Loucy (cell line): ENCODE results near the gene WDSUB1.

Experiments
- H2AFZ ChIP-seq: fragments of 200-600 bp; sonication (generic); 2 replicates; pipeline ENCODE4 v1.6.0; 2016; ENCODE audit warnings: antibody characterized with exemption, mild to moderate bottlenecking, low read length, moderate library complexity
- H3F3A ChIP-seq: fragments of 200-600 bp; 2 replicates; pipeline ENCODE4 v1.6.0; 2016; ENCODE audit warnings: antibody characterized with exemption, low read depth, mild to moderate bottlenecking
- H3K27me3 ChIP-seq: fragments of 200-600 bp; sonication (generic); 2 replicates; pipeline ENCODE4 v1.6.1; 2014; ENCODE audit warnings: low read length, mild to moderate bottlenecking; ENCODE audit not compliant: insufficient read depth, poor library complexity, severe bottlenecking
- H3K36me3 ChIP-seq: fragments of 200-600 bp; sonication (generic); 2 replicates; pipeline ENCODE4 v1.6.1; 2016; ENCODE audit warnings: low read length; ENCODE audit not compliant: insufficient read depth
- H3K4me1 ChIP-seq: fragments of 200-600 bp; sonication (generic); 2 replicates; pipeline ENCODE4 v1.5.1; 2014; ENCODE audit warnings: low read length, mild to moderate bottlenecking; ENCODE audit not compliant: insufficient read depth, poor library complexity, severe bottlenecking
- H3K4me2 ChIP-seq: fragments of 200-600 bp; sonication (generic); 2 replicates; pipeline ENCODE4 v1.6.0; 2014; ENCODE audit warnings: antibody characterized with exemption, low read length, low read depth, mild to moderate bottlenecking; ENCODE audit not compliant: poor library complexity, severe bottlenecking
- H3K4me3 ChIP-seq: fragments of 200-600 bp; sonication (generic); 2 replicates; pipeline ENCODE4 v1.5.1; 2014; ENCODE audit warnings: low read length, mild to moderate bottlenecking, mixed read lengths; ENCODE audit not compliant: poor library complexity, severe bottlenecking
- H3K79me2 ChIP-seq: fragments of 200-600 bp; sonication (generic); 2 replicates; pipeline ENCODE4 v1.6.1; 2014; ENCODE audit warnings: low read length; ENCODE audit not compliant: insufficient read depth
- H3K9ac ChIP-seq: fragments of 200-600 bp; sonication (generic); 2 replicates; pipeline ENCODE4 v1.6.0; 2014; ENCODE audit warnings: mild to moderate bottlenecking, low read depth, low read length, moderate library complexity; ENCODE audit not compliant: poor library complexity, severe bottlenecking
- H3K9me2 ChIP-seq: fragments of 200-600 bp; sonication (generic); replicated peaks from 2 replicates; pipeline ENCODE4 v1.6.1; 2016; ENCODE audit warnings: low read depth, low read length, mixed read lengths
- H3K9me3 ChIP-seq: fragments of 200-600 bp; sonication (generic); 2 replicates; pipeline ENCODE4 v1.6.1; 2014; ENCODE audit warnings: mild to moderate bottlenecking, antibody characterized with exemption, low read length, low read depth; ENCODE audit not compliant: insufficient read depth
- H4K20me1 ChIP-seq: fragments of 200-600 bp; sonication (generic); 2 replicates; pipeline ENCODE4 v1.6.0; 2014; ENCODE audit warnings: antibody characterized with exemption, low read length, mild to moderate bottlenecking; ENCODE audit not compliant: insufficient read depth, poor library complexity, severe bottlenecking
- CTCF ChIP-seq: fragments of 200-600 bp; sonication (generic); conservative IDR thresholded peaks from 2 replicates; pipeline ENCODE4 v1.5.1; 2014; ENCODE audit warnings: mild to moderate bottlenecking, antibody characterized with exemption, low read length
- EZH2phosphoT487 ChIP-seq: fragments of 200-600 bp; IDR thresholded peaks from 2 replicates; pipeline ENCODE4 v1.6.1; 2018; ENCODE audit warnings: antibody characterized with exemption, mild to moderate bottlenecking, moderate library complexity, borderline replicate concordance

The WDSUB1 gene

DNA sequence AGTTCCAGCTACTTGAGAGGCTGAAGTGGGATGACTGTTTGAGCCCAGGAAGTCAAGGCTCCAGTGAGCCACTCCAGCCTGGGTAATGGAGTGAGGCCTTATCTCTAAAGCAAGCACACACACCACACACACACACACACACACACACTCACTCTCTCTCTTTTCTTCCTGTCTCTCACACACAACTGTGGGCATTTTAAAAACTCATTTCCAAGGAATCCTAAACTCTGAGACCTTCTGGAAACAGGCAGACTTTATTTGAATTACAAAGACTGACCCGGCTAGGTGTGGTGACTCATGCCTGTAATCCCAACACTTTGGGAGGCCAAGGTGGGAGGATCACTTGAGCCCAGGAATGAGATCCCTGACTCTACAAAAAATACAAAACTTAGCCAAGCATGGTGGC, 21.3 kb downstream of the WDSUB1 start:
- no peaks in the 10 kb centered on the region for H3K9me3 ChIP-seq
- H3K27me3 ChIP-seq: no peaks in the 10 kb centered on the region
- no peak overlapping the region for H3K4me2 ChIP-seq
- H4K20me1 ChIP-seq: no peaks in the 10 kb centered on the region
- peaks cover 7% of the 10 kb centered on the region; the same call in 1 of the 2 replicates for H3K36me3 ChIP-seq
- H3K79me2 ChIP-seq: peaks cover 4% of the 10 kb centered on the region
- H3K9me2 ChIP-seq: no peaks in the 10 kb centered on the region
- H3K4me1 ChIP-seq: peaks cover 12% of the 10 kb centered on the region
- H3K9ac ChIP-seq: no peak overlapping the region
- TF ChIP-seq CTCF (no peak), EZH2phosphoT487 (no peak)
- H3K4me3 ChIP-seq: no peak overlapping the region
- no peaks in the 10 kb centered on the region for H3F3A ChIP-seq
- H2AFZ ChIP-seq: no peak overlapping the region

GRCh38 chr2:159262904-159263303, 23.6 kb downstream of the WDSUB1 start:
- H3K79me2 ChIP-seq: no peaks in the 10 kb centered on the region; the same call in none of the 2 replicates

GRCh38 chr2:159262226-159262625, 24.3 kb downstream of the WDSUB1 start:
- no peaks in the 10 kb centered on the region for H3F3A ChIP-seq

More at GRCh38 chr2:159262904-159263303, 23.6 kb downstream of the WDSUB1 start:
- Histone ChIP-seq H3K4me3 (no peak overlapping the region), H3K9me3 (no peaks in the 10 kb centered on the region), H2AFZ (no peak overlapping the region), H4K20me1 (no peaks in the 10 kb centered on the region), H3K9ac (no peak overlapping the region), H3K9me2 (no peaks in the 10 kb centered on the region), H3K36me3 (peaks cover 14% of the 10 kb centered on the region; the same call in 1 of the 2 replicates), H3K4me1 (peaks cover 10% of the 10 kb centered on the region), H3K27me3 (no peaks in the 10 kb centered on the region), H3F3A (no peaks in the 10 kb centered on the region), H3K4me2 (no peak overlapping the region)
- TF ChIP-seq CTCF (no peak), EZH2phosphoT487 (no peak)

More at GRCh38 chr2:159262226-159262625, 24.3 kb downstream of the WDSUB1 start:
- H3K9ac ChIP-seq: no peak overlapping the region
- no peaks in the 10 kb centered on the region; the same call in none of the 2 replicates for H3K79me2 ChIP-seq
- H3K4me2 ChIP-seq: no peak overlapping the region
- TF ChIP-seq CTCF (no peak), EZH2phosphoT487 (no peak)
- no peak overlapping the region for H3K4me3 ChIP-seq
- peaks cover 7% of the 10 kb centered on the region for H3K4me1 ChIP-seq
- H3K9me2 ChIP-seq: no peaks in the 10 kb centered on the region
- no peak overlapping the region for H2AFZ ChIP-seq
- H3K27me3 ChIP-seq: no peaks in the 10 kb centered on the region
- H3K36me3 ChIP-seq: peaks cover 21% of the 10 kb centered on the region; the same call in 1 of the 2 replicates
- H4K20me1 ChIP-seq: no peaks in the 10 kb centered on the region
- no peaks in the 10 kb centered on the region for H3K9me3 ChIP-seq
